Testis (tissue), 3 donors: ENCODE measurements around the gene SLX4. TPM values are rescaled to one million over a fixed set of nuclear protein-coding genes. Genes with fewer than 3 reads are reported as not detected.
"Not testable (repeated sequence)": the region's sequence is repeated elsewhere in the genome, so short reads cannot be mapped to it uniquely, and the experiment has no call there.

ENCODE experiments used
- DNase-seq: peaks from one replicate; pipeline ENCODE4 v3.0.0-alpha.2; 2019
- H3K27ac ChIP-seq, 2 donors: fragments of 200-600 bp; sonication (generic); one replicate each; pipeline ENCODE4 v1.5.1; 2019
- H3K27me3 ChIP-seq: fragments of 200-600 bp; sonication (generic); one replicate; pipeline ENCODE4 v1.5.1; 2019
- H3K36me3 ChIP-seq: fragments of 200-600 bp; sonication (generic); one replicate; pipeline ENCODE4 v1.5.1; 2017; ENCODE audit warnings: low read depth; ENCODE audit errors: missing control alignments
- H3K4me1 ChIP-seq: fragments of 200-600 bp; sonication (generic); one replicate; pipeline ENCODE4 v1.5.1; 2019
- H3K4me3 ChIP-seq, 2 donors: fragments of 200-600 bp; sonication (generic); one replicate each; pipeline ENCODE4 v1.5.1; 2017 to 2019
- H3K9me3 ChIP-seq: fragments of 200-600 bp; sonication (generic); one replicate; pipeline ENCODE4 v1.5.1; 2017
- POLR2A ChIP-seq: fragments of 450-650 bp; IDR thresholded peaks from one replicate; pipeline ENCODE4 v1.6.1; 2017; ENCODE audit warnings: antibody characterized with exemption, mild to moderate bottlenecking, moderate library complexity
- WGBS, 2 donors: methylation state at CpG; one replicate each; pipeline ENCODE4 v1.1.5; 2018; 5-methylcytosine and 5-hydroxymethylcytosine counted together
- intact Hi-C: fragments of 100-400 bp; cut with DNase I; formaldehyde crosslinking; loops from one replicate; pipeline ENCODE4 v1.15.1; 2023; ENCODE audit warnings: low total_unique reads
- polyA plus RNA-seq: library from polyadenylated mRNA; stranded (reverse); fragments of 350-450 nt; fragmentation: Illumina TruSeq; extraction: RNeasy Lipid Tissue Mini Kit (QIAGEN cat#74804); gene quantifications from one replicate; pipeline ENCODE4 v1.2.3, GENCODE V29; 2014; ENCODE audit warnings: low read depth, low replicate concordance; ENCODE audit not compliant: insufficient read depth
- total RNA-seq, 2 donors: library from RNA; depleted of rRNA; stranded (reverse); fragments of >200 nt; gene quantifications; one replicate each; pipeline ENCODE4 v1.2.3, GENCODE V29; 2016
- TF ChIP-seq, protein P1 (sequence below), 3 experiments: fragments of 450-650 bp in 2 of 3; fragments of 200-600 bp in 1 of 3; sonication (generic) in 1 of 3; IDR thresholded peaks; one replicate each; pipeline ENCODE4 v1.5.1; 2016 to 2019; ENCODE audit warnings: antibody characterized with exemption in 3 of 3, mild to moderate bottlenecking in 2 of 3, moderate library complexity in 1 of 3

SLX4 gene
- total and polyA plus RNA-seq, 3 donors from 2014 or later, result 25.9 to 41.3 (median 28.0) TPM

DNA sequence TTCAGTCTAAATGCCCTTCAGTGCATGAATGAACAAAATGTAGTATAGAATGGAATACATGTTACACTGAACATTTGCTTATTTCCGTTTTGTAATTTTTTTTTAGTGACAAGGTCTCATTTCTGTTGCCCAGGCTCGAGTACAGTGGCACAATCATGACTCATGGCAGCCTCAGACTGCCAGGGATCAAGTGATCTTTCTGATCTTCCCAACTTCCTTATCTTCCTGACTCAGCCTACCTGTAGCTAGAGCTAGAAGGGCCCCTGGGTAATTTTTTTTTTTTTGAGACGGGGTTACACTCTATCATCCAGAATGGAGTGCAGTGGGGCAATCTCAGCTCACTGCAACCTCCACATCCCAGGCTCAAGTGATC, 7.3 kb upstream of the SLX4 start:
- Histone ChIP-seq H3K4me1 (no peaks in the 10 kb centered on the region), H3K27ac (no peak overlapping the region), H3K4me3 (no peak overlapping the region), H3K36me3 (no peaks in the 10 kb centered on the region), H3K27me3 (no peaks in the 10 kb centered on the region), H3K9me3 (no peaks in the 10 kb centered on the region)
- DNase-seq, result no peak
- intact Hi-C loops, result no loop called here
- TF ChIP-seq, protein P1, sequence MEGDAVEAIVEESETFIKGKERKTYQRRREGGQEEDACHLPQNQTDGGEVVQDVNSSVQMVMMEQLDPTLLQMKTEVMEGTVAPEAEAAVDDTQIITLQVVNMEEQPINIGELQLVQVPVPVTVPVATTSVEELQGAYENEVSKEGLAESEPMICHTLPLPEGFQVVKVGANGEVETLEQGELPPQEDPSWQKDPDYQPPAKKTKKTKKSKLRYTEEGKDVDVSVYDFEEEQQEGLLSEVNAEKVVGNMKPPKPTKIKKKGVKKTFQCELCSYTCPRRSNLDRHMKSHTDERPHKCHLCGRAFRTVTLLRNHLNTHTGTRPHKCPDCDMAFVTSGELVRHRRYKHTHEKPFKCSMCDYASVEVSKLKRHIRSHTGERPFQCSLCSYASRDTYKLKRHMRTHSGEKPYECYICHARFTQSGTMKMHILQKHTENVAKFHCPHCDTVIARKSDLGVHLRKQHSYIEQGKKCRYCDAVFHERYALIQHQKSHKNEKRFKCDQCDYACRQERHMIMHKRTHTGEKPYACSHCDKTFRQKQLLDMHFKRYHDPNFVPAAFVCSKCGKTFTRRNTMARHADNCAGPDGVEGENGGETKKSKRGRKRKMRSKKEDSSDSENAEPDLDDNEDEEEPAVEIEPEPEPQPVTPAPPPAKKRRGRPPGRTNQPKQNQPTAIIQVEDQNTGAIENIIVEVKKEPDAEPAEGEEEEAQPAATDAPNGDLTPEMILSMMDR (IDR thresholded peaks at IDR 0.05), result no peak
- TF ChIP-seq POLR2A, result no peak
- WGBS, 2 donors, result 92 to 94% methylated on average over 3 of the region's 3 CpGs

DNA sequence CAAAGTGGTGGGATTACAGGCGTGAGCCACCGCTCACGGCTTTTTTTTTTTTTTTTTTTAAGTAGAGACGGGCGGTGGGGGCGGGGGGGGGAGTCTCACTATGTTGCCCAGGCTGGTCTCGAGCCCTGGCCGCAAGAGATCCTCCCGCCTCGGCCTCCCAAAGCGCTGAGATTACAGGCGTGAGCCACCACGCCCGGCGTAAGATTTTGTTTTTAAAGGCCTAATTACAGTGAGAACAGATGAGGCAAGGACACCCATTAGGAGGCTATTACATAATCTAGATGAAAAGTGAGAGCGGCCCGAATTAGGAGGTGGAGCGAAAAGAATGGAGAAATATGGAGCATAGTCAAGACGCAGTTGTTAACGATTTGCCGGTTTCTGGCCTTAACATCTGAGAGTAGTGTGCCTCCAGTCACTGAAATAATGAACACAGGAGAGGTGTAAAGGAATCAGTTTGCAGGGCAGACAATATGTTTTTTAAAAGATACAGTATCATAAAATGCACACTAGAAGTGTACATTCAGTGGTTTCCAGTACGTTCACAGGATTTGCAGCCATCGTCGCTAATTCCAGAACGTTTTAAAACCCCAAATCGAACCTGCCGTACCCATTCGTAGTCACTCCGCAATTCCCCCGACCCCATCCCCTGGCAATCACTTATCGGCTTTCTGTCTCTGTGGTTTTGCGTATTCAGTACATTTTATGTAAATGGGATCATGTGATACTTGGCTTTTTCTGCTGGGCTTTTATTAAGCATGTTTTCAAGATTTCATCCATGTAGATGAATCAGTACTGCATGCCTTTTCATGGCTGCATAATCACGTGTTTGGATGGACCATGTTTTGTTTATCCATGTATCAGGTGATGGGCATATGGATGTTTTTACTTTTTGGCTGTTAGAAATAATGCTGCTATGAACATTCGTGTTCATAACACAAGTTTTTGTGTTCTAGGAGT, 1.4 kb upstream of the SLX4 start:
- no peak for DNase-seq
- WGBS, 2 donors, result 53 to 66% methylated on average over 34 of the region's 34 CpGs
- peak overlapping the region; percentile 70 to 88 for H3K4me3 ChIP-seq
- H3K4me1 ChIP-seq, result peaks cover 5% of the 10 kb centered on the region
- H3K36me3 ChIP-seq, result no peaks in the 10 kb centered on the region
- H3K9me3 ChIP-seq, result no peaks in the 10 kb centered on the region
- no peaks in the 10 kb centered on the region for H3K27me3 ChIP-seq
- intact Hi-C loops, result no loop called here
- no peak for TF ChIP-seq POLR2A
- TF ChIP-seq, protein P1 (IDR thresholded peaks at IDR 0.05), result no peak
- peak overlapping the region in 1 of 2 donors; percentile 79 for H3K27ac ChIP-seq

GRCh38 chr16:3610698-3611145, 684 bp downstream of the SLX4 start:
- no peak for TF ChIP-seq POLR2A
- TF ChIP-seq, protein P1 (IDR thresholded peaks at IDR 0.05), result no peak
- Histone ChIP-seq H3K4me1 (peaks cover 5% of the 10 kb centered on the region), H3K36me3 (no peaks in the 10 kb centered on the region), H3K4me3 (peak overlapping the region; percentile 70 to 88), H3K9me3 (no peaks in the 10 kb centered on the region), H3K27me3 (no peaks in the 10 kb centered on the region), H3K27ac (peak overlapping the region in 1 of 2 donors; percentile 24)
- intact Hi-C loops, result no loop called here
- 2% methylated on average over 7 to 10 of the region's 10 CpGs for WGBS, 2 donors
- no peak for DNase-seq

- TF ChIP-seq, protein P1 (IDR thresholded peaks at IDR 0.05), result no peak
- TF ChIP-seq POLR2A, result no peak
- Histone ChIP-seq H3K4me3 (peak overlapping the region; percentile 70 to 88), H3K9me3 (no peaks in the 10 kb centered on the region), H3K27ac (no peak overlapping the region), H3K36me3 (no peaks in the 10 kb centered on the region), H3K27me3 (no peaks in the 10 kb centered on the region), H3K4me1 (peaks cover 5% of the 10 kb centered on the region)
- no peak for DNase-seq
- intact Hi-C loops, result no loop called here
- 34 to 56% methylated on average over 14 of the region's 14 CpGs for WGBS, 2 donors
Measured at GRCh38 chr16:3609895-3610697, 1.3 kb downstream of the SLX4 start.

DNA sequence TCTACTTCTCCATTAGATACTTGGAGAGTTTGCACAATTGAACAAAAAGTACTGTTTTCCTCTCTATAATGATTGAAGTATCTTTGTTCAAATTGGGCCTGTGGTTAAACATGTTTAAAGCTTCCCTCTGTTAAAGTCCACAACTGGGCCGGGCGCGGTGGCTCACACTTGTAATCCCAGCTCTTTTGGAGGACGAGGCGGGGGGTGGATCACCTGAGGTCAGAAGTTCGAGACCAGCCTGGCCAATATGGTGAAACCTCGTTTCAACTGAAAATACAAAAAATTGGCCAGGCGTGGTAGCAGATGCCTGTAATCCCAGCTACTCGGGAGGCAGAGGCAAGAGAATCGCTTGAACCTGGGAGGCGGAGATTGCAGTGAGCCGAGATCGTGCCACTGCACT, 2.4 kb downstream of the SLX4 start:
- DNase-seq, H3K36me3 ChIP-seq, intact Hi-C loops, H3K9me3 ChIP-seq, H3K27me3 ChIP-seq, H3K4me1 ChIP-seq, H3K4me3 ChIP-seq, H3K27ac ChIP-seq: not testable (repeated sequence)
- 89 to 94% methylated on average over 13 of the region's 13 CpGs for WGBS, 2 donors
